Right lobe of liver (tissue), 6 donors: ENCODE measurements around the gene SLC22A23. TPM values are rescaled to one million over a fixed set of nuclear protein-coding genes. Genes with fewer than 3 reads are reported as not detected.

Experiments
- ATAC-seq, 4 donors: fragments of 200-7000 bp; cut with Tn5 transposase; one replicate each; pipeline ENCODE4 v1.9.1; 2020; ENCODE audit warnings: mild to moderate bottlenecking in 4 of 4, moderate library complexity in 4 of 4
- DNase-seq, 3 donors: peaks; one replicate each; pipeline ENCODE4 v3.0.0-alpha.2; 2020
- H3K27ac ChIP-seq, 3 donors: fragments of 200-600 bp; one replicate each; pipeline ENCODE4 v1.8.0; 2022
- H3K27me3 ChIP-seq, 2 donors: fragments of 200-600 bp; one replicate each; pipeline ENCODE4 v1.8.0; 2022
- H3K36me3 ChIP-seq, 4 donors: fragments of 200-600 bp; sonication (generic) in 1 of 4; one replicate each; pipeline versions ENCODE4 v1.5.1 to v1.8.0; 2017 to 2022; ENCODE audit warnings: control low read depth in 1 of 4
- H3K4me1 ChIP-seq, 4 donors: fragments of 200-600 bp; sonication (generic) in 1 of 4; one replicate each; pipeline versions ENCODE4 v1.5.1 to v1.8.0; 2017 to 2022; ENCODE audit warnings: control low read depth in 1 of 4
- H3K4me3 ChIP-seq, 3 donors: fragments of 200-600 bp; one replicate each; pipeline ENCODE4 v1.8.0; 2022
- H3K9me3 ChIP-seq, 4 donors: fragments of 200-600 bp; sonication (generic) in 1 of 4; one replicate each; pipeline versions ENCODE4 v1.5.1 to v1.8.0; 2017 to 2022; ENCODE audit warnings: control low read depth in 1 of 4
- CTCF ChIP-seq, 4 donors: fragments of 200-600 bp in 3 of 4; fragments of 450-650 bp in 1 of 4; IDR thresholded peaks; one replicate each; pipeline versions ENCODE4 v1.5.1 to v1.8.0; 2016 to 2022; ENCODE audit warnings: antibody characterized with exemption in 4 of 4, mild to moderate bottlenecking in 2 of 4
- POLR2A ChIP-seq: fragments of 450-650 bp; IDR thresholded peaks from one replicate; pipeline ENCODE4 v1.6.1; 2017; ENCODE audit warnings: antibody characterized with exemption, mild to moderate bottlenecking
- WGBS: methylation state at CpG from one replicate; pipeline ENCODE4 v1.1.6; 2018; ENCODE audit warnings: low coverage, low lambda C conversion rate; ENCODE audit not compliant: insufficient coverage; ENCODE audit errors: missing lambda C conversion rate; 5-methylcytosine and 5-hydroxymethylcytosine counted together
- intact Hi-C, 2 donors: fragments of 100-400 bp; cut with DNase I; formaldehyde crosslinking; loops; one replicate each; pipeline versions ENCODE4 v1.11.2 to v1.14.1; 2022
- total RNA-seq, 6 experiments: library from RNA; depleted of rRNA in 2 of 6; stranded (reverse); fragments of >200 nt in 2 of 6; fragmentation: NEBNext Ultra II Directional in 3 of 6; extraction: Animal tissue kit (Norgen Biotek cat#: 25700) in 3 of 6; gene quantifications; one replicate each; pipeline versions ENCODE4 v1.1.0 to v1.2.4, GENCODE V29; 2016 to 2023
- donor health status: DM: no; HTN: yes; CAD: no.
- donor health status: DM: no; HTN: no; CAD: no.
- donor health status: DM: no; HTN: no; CAD: no.
- donor health status: DM: no; HTN: yes; CAD: no.
- donor health status: DM: no; HTN: yes; CAD: no.

SLC22A23 gene
- total RNA-seq, 6 experiments from 2014 or later, result 11.7 to 27.6 (median 16.3) TPM

DNA sequence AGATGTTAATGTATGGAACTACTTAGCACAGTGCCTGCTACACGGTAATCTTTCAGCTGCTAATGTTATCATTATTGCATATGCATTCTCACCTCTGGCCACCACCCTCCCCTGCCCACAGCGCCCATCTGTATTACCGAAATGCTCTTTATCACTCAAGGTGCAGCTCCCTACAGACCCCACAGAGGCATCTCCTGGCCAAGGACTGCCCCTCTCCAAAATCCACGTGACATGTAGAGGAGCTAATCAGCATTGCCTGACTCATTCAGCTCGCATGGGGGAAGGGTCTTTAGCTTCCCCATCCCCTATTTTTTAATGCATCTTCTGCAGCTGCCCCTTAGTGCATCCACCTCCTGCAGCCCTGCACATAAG lies 41.8 kb downstream of the SLC22A23 start:
- no peak overlapping the region for H3K27ac ChIP-seq
- H3K4me1 ChIP-seq, result peaks cover 0 to 33% (median 12%) of the 10 kb centered on the region in 4 donors
- no peaks in the 10 kb centered on the region for H3K36me3 ChIP-seq
- H3K27me3 ChIP-seq, result no peaks in the 10 kb centered on the region
- ATAC-seq, result no peak
- intact Hi-C loops, result no loop called here
- TF ChIP-seq CTCF (IDR thresholded peaks at IDR 0.05), result no peak
- TF ChIP-seq POLR2A, result no peak
- no peaks in the 10 kb centered on the region for H3K9me3 ChIP-seq
- no peak for DNase-seq
- no peak overlapping the region for H3K4me3 ChIP-seq
- WGBS, result 83% methylated on average over 5 of the region's 5 CpGs

DNA sequence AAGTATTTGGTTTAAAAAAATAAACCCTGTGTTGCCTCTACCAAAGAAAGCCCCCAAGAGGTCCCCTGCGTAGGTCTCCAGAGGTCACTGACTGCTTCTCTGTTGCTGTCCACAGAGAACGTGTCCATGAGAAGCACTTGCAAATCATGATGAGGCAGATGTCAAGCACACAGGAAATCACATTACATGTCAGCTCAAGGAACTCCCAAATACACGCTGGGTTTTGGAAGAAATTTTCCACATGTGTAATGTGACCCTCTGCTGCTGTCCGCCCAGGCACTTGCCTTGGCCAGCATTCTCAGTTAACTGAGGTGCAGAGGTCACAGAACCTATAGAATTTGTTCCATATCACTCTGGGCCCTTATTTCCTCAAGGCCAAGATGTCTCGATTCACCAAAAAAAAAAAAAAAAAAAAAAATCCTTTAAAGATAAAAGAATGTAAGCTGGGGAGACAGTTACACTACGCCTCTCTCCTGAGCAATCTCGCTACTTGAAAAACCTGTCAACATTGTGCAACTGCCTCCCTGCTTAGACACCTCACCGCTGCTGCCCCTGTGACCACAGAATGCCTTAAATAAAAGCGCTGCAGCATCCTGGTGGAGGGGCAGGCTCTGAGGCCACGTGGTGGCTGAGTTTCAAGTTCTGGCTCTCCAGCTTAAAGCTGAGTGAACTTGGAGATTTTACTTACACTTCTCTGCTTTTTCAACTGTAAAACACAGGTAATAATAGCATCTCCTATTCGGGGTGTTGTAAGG lies 42.3 kb downstream of the SLC22A23 start:
- DNase-seq (no peak), ATAC-seq (no peak)
- TF ChIP-seq POLR2A (no peak), CTCF (IDR thresholded peaks at IDR 0.05) (no peak)
- peaks cover 0 to 30% (median 11%) of the 10 kb centered on the region in 4 donors for H3K4me1 ChIP-seq
- H3K36me3 ChIP-seq, result no peaks in the 10 kb centered on the region
- intact Hi-C loops, result no loop called here
- no peaks in the 10 kb centered on the region for H3K27me3 ChIP-seq
- 59% methylated on average over 6 of the region's 11 CpGs for WGBS
- H3K9me3 ChIP-seq, result no peaks in the 10 kb centered on the region
- H3K4me3 ChIP-seq, result no peak overlapping the region
- no peak overlapping the region for H3K27ac ChIP-seq

GRCh38 chr6:3413592-3413991 lies 43.3 kb downstream of the SLC22A23 start:
- Histone ChIP-seq H3K27ac (no peak overlapping the region), H3K36me3 (no peaks in the 10 kb centered on the region), H3K27me3 (no peaks in the 10 kb centered on the region), H3K4me1 (peaks cover 0 to 30% (median 13%) of the 10 kb centered on the region in 4 donors), H3K4me3 (no peak overlapping the region), H3K9me3 (no peaks in the 10 kb centered on the region)
- 93% methylated on average over 3 of the region's 3 CpGs for WGBS
- no peak for TF ChIP-seq POLR2A
- TF ChIP-seq CTCF (IDR thresholded peaks at IDR 0.05), result no peak
- DNase-seq (no peak), ATAC-seq (no peak)
- intact Hi-C loops, result no loop called here

DNA sequence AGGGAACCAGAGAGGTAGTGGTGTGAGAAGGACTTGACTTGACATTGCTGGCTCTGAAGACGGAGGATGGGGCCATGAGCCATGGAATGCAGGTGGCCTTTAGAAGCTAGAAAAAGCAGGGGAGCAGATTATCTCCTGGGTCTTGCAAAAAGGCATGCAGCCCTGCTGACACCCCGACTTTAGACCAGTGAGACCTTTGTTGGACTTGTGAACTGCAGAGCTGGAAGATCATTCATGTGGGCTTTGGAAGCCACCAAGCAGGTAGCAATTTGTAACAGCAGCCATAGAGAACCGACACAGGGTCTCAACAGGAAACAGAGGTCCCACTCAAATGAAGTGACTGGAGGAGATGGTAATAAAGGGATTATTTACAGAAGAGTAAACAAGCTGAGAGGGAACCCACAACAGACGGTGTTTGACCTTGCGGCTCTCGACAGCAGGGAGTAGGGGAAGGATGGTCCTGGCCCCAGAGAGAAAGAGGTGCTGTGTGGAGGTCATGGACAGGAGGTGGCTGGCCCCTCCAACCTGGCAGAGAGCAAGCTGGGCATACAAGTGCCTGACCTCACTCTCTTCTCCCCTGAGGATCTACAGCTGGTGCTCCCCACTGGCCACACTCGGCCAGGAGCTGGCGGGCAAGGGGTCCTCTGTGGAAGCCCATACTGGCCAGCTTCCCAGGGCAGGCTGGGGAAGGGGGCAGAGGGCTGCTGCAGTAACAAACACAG lies 43.9 kb downstream of the SLC22A23 start:
- intact Hi-C loops, result no loop called here
- Histone ChIP-seq H3K4me3 (no peak overlapping the region), H3K9me3 (no peaks in the 10 kb centered on the region), H3K27ac (no peak overlapping the region), H3K4me1 (peaks cover 0 to 37% (median 14%) of the 10 kb centered on the region in 4 donors), H3K27me3 (no peaks in the 10 kb centered on the region), H3K36me3 (no peaks in the 10 kb centered on the region)
- ATAC-seq, result no peak
- 94% methylated on average over 6 of the region's 8 CpGs for WGBS
- no peak for DNase-seq
- no peak for TF ChIP-seq CTCF (IDR thresholded peaks at IDR 0.05)
